GM19240 (cell line): ENCODE measurements around the gene SMIM12.

Source experiments
- DNase-seq: peaks from one replicate; pipeline ENCODE4 v3.0.0; 2011; ENCODE audit warnings: low spot score; ENCODE audit not compliant: insufficient read length

SMIM12 gene

GRCh38 chr1:34859446-34860200 is at the start of gene SMIM12:
Gene SMIM12, minus strand, starts transcription at chr1:34859749. Its CDS starts 3,772 bp downstream, at chr1:34855977.
- peak; percentile 95 for DNase-seq

GRCh38 chr1:34908369-34908768 is 48.8 kb upstream of the SMIM12 start:
- no peak for DNase-seq

- no peak for DNase-seq
Observed at GRCh38 chr1:34907487-34908090, 48.0 kb upstream of the SMIM12 start.

GRCh38 chr1:34906756-34907155 is 47.2 kb upstream of the SMIM12 start:
- no peak for DNase-seq

- DNase-seq: no peak
Observed at GRCh38 chr1:34906222-34906621, 46.7 kb upstream of the SMIM12 start.

GRCh38 chr1:34905098-34905459 is 45.5 kb upstream of the SMIM12 start:
- DNase-seq: no peak

GRCh38 chr1:34904236-34905097 is 44.9 kb upstream of the SMIM12 start:
- DNase-seq: no peak

- no peak for DNase-seq
Observed at GRCh38 chr1:34901919-34902318, 42.4 kb upstream of the SMIM12 start.

GRCh38 chr1:34900775-34901502 is 41.4 kb upstream of the SMIM12 start:
- DNase-seq: no peak

GRCh38 chr1:34899906-34900305 is 40.4 kb upstream of the SMIM12 start:
- DNase-seq: no peak

GRCh38 chr1:34899471-34899870 is 39.9 kb upstream of the SMIM12 start:
- no peak for DNase-seq

- DNase-seq: no peak
Observed at GRCh38 chr1:34898330-34898761, 38.8 kb upstream of the SMIM12 start.

GRCh38 chr1:34896612-34897011 is 37.1 kb upstream of the SMIM12 start:
- DNase-seq: no peak

GRCh38 chr1:34889705-34890104 is 30.2 kb upstream of the SMIM12 start:
- DNase-seq: no peak

- no peak for DNase-seq
Observed at GRCh38 chr1:34887593-34887992, 28.0 kb upstream of the SMIM12 start.

- DNase-seq: no peak
Observed at GRCh38 chr1:34885405-34886247, 26.1 kb upstream of the SMIM12 start.

GRCh38 chr1:34884961-34885360 is 25.4 kb upstream of the SMIM12 start:
- DNase-seq: no peak

GRCh38 chr1:34884536-34884935 is 25.0 kb upstream of the SMIM12 start:
- no peak for DNase-seq

- DNase-seq: no peak
Observed at GRCh38 chr1:34879230-34879629, 19.7 kb upstream of the SMIM12 start.

- DNase-seq: no peak
Observed at GRCh38 chr1:34876406-34876805, 16.9 kb upstream of the SMIM12 start.
